Fibroblast of mammary gland (primary cell): ENCODE measurements around the gene NAGS.

Experiments
- DNase-seq: peaks from one replicate; pipeline ENCODE4 v3.0.0-alpha.2; 2010; ENCODE audit warnings: low read depth
- H3K4me3 ChIP-seq: 2 replicates; pipeline ENCODE4 v1.5.1; 2011; ENCODE audit warnings: low read depth, mild to moderate bottlenecking, low read length, moderate library complexity; ENCODE audit not compliant: control insufficient read depth
- TF ChIP-seq, protein P1 (sequence below): conservative IDR thresholded peaks from 2 replicates; pipeline ENCODE4 v1.5.1; 2011; ENCODE audit warnings: low read depth, low read length, inconsistent platforms; ENCODE audit not compliant: control insufficient read depth, insufficient read depth

Gene NAGS

DNA sequence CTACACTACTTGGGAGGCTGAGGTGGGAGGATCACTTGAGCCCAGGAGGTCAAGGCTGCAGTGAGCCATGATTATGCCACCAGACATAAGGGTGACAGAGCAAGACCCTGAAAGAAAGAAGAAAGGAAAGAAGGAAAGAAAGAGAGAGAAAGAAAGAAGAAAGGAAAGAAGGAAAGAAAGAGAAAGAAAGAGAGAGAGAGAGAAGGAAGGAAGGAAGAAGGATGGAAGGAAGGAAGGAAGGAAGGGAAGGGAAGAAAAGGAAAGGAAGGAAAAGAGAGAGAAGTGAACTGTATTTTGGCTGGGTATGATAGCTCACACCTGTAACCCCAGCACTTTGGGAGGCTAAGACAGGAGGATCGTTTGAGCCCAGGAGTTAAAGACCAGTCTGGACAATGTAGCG lies 26.3 kb upstream of the NAGS start:
- H3K4me3 ChIP-seq: no peak overlapping the region
- no peak for DNase-seq
- TF ChIP-seq, protein P1, sequence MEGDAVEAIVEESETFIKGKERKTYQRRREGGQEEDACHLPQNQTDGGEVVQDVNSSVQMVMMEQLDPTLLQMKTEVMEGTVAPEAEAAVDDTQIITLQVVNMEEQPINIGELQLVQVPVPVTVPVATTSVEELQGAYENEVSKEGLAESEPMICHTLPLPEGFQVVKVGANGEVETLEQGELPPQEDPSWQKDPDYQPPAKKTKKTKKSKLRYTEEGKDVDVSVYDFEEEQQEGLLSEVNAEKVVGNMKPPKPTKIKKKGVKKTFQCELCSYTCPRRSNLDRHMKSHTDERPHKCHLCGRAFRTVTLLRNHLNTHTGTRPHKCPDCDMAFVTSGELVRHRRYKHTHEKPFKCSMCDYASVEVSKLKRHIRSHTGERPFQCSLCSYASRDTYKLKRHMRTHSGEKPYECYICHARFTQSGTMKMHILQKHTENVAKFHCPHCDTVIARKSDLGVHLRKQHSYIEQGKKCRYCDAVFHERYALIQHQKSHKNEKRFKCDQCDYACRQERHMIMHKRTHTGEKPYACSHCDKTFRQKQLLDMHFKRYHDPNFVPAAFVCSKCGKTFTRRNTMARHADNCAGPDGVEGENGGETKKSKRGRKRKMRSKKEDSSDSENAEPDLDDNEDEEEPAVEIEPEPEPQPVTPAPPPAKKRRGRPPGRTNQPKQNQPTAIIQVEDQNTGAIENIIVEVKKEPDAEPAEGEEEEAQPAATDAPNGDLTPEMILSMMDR: no peak

DNA sequence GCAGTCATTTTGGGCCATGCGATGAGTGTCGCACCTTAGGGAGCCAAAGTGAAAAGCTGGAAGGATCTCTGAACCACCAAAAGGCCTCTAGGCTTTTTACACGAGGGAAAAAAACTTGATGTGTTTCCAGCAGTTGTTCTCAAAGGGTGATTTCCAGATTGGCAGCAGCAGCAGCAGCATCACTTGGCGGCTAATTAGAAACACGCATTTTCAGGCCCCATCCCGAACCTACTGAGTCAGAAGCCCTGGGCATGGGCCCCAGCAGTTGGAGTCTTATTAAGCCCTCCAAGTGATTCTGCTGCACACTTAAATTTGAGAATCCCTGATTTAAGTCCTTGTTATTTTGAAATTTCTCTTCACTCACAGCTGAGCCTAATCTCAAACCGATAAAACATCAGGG lies 25.4 kb upstream of the NAGS start:
- no peak overlapping the region for H3K4me3 ChIP-seq
- TF ChIP-seq, protein P1: no peak
- peak; percentile 68 for DNase-seq

DNA sequence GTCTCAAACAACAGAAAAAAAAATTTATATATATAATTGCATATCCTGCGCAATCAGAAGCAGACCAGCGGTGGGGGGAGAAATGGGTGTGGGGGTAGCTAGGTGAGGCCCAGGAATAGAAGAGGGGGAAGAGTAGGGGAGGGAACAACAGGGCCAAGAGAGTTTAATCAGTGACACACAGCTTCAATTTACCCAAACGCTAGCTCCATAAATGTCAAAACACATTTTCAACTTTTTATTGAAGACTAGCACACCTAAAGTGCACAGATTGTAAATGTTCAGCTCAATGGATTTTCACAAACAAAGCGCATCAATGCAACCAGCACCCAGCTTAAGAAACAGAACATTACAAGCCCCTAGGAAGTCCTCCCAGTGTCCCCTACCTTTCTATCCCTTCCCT lies 24.8 kb upstream of the NAGS start:
- H3K4me3 ChIP-seq: no peak overlapping the region
- TF ChIP-seq, protein P1: no peak
- DNase-seq: no peak

DNA sequence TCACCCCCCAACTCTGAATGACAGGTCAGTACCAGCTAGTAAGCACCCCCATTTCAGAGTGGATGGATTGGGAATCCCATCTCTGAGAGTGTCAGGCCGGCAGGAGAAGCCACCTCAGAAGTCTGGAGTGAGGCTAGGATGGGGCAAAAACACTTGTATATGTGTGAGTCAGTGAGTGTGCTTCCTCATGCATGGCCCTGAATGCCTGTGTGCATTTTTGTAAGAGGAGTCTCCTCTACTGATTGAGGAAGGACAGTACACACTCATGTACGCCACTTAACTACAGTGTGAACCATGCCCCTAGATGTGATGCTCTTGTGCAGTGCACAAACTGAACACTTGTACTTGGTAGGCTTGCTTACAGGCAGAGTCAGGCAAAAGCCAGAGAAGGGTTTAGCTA lies 22.3 kb upstream of the NAGS start:
- H3K4me3 ChIP-seq: no peak overlapping the region
- no peak for DNase-seq
- TF ChIP-seq, protein P1: no peak

DNA sequence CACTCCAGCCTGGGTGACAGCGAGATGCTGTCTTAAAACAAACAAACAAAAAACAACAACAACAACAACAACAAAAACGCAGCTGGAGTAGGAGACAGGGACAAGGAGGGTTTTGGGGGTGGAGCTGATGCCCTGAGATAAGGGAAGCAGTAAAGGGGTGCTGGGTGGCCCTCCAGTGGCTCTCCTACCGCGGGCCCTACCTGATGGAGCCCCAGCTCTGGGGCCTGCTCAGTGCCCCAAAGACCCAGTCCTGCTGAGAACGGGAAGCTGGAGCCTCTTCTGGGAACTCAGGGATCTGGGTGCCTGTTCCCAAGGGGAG lies 21.3 kb upstream of the NAGS start:
- DNase-seq: no peak
- H3K4me3 ChIP-seq: no peak overlapping the region
- TF ChIP-seq, protein P1: no peak

DNA sequence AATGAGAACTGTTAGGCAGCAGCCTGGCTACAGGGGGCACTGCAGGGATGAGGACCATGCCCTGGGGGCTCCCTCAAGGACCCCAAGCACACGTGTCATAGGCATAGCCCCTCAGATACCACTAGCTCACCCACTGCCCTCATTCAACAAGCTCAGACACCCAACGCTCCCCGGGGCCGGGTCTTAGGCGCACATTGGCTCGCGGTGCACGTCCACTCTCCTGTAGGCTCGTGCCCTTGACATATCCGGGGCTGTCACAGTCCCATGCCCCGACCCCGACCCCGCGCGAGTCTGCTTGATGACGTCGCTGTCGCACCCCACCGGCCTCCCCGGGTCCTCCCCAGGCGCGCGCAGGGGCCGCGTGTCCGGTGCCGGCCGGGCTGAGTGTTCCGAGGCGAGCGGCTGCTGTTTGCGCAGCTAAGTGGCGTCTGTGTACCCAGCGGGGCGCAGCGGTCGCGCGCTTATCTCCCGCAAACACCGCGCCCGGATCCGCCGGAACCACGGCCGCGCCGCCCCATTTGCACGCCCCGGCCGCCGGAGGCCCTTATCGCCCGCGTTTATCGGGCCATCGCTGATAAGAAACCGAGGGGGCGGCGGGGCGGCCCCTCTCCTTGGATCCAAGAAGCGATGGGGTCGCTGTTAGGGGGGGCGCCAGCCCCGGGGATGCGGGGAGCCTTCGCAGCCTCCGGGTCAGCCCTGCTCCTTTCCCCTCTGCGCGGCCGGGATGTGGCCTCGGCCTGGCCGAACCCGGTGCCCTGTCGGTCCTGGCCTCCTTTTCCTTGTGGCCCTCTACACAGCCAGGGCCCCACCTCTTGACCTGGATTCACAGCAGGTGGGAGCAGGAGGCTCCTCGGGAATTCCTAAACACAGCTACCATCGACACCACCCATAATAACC lies 20.7 kb upstream of the NAGS start:
- TF ChIP-seq, protein P1: peak; percentile 40
- no peak for DNase-seq
- H3K4me3 ChIP-seq: peak overlapping the region; percentile 32

DNA sequence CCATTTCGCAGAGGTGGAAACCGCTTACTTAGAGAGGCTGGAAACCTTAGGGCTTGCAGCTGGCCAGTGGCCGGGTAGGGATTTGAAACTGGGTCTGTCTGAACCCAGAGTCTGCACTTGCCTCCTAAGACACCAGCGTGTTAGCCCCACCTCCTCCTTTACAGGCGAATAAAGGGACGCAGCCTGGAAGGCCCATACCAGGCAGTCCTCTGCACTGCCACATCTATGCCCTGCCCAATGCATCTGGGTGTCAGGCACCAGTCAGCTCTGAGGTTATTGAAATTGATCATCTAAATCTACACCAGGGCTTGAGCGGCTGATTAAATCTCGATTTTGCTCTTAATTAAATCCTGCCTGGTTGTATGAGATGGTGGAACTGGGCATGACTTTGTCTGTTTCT lies 19.9 kb upstream of the NAGS start:
- no peak for DNase-seq
- TF ChIP-seq, protein P1: no peak
- H3K4me3 ChIP-seq: no peak overlapping the region
